ENCODE measurements around the gene ABCA7. TPM values are rescaled to one million over a fixed set of nuclear protein-coding genes. Genes with fewer than 3 reads are reported as not detected.
"Not testable (repeated sequence)": the region's sequence is repeated elsewhere in the genome, so short reads cannot be mapped to it uniquely, and the experiment has no call there.

ABCA7 gene
- total and polyA plus RNA-seq, 4 donors = 3.0 to 60.9 (median 4.8) TPM

DNA sequence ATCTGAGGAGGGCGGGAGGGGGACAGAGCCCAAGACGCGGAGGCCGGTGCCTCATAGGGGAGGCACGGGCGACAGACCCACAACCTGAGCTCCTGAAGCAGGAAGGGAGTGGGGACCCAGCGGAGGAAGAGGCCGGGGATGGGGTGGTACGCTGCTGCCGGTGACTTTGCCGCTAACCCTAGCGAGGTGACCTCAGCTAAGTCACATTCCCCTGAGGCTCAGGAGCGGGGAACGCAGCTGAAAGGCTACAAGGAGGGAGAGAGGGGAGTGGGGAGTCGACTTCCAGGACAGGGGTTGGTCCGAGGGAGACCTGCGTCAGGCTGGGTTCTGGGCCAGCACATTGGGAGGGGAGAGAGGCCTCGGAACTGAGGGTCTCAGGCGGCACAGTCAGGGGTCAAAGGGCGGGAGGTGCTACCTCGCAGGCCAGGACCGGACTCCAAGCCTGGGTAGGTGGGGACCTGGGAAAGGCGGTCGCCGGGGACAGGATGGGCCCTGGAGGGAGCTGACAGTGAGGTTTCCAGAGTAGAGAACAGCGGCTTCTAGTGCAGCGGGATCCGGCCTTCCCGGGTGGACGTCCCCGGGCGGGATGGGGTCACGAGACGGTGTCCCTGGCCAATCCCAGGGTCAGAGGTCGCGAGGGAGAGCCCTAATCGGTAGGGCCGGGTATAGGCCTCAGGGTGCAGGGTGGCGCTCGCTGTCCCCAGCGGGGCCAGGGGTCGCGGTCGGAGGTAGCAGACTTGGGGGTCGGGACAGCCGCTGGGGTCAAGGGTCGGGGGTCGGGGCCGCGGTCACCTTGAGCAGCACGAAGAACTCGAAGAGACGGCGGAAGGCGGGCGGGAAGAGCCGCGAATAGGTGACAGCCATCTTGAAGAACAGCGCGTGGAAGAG lies 19.7 kb upstream of the ABCA7 start:
- WGBS = 1% methylated on average over 60 of the region's 60 CpGs
- TF ChIP-seq FOXA2 (IDR thresholded peaks at IDR 0.05) (no peak), HNF4A (conservative IDR thresholded peaks at IDR 0.05) (peak in 1 of 2 donors; percentile 11), EGR1 (IDR thresholded peaks at IDR 0.05; ENCODE audit: low read depth in 2 of 2) (no peak), NR2F2 (IDR thresholded peaks at IDR 0.05) (peak; percentile 60), YY1 (IDR thresholded peaks at IDR 0.05) (no peak), GABPA (IDR thresholded peaks at IDR 0.05 in 1 of 2, conservative IDR thresholded peaks at IDR 0.05 in 1 of 2) (no peak), RXRA (IDR thresholded peaks at IDR 0.05) (peak in 1 of 2 donors; percentile 50), FOXA1 (IDR thresholded peaks at IDR 0.05) (no peak)
- TF ChIP-seq, protein P1, sequence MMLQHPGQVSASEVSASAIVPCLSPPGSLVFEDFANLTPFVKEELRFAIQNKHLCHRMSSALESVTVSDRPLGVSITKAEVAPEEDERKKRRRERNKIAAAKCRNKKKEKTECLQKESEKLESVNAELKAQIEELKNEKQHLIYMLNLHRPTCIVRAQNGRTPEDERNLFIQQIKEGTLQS (IDR thresholded peaks at IDR 0.05) = no peak
- H3K9me3 ChIP-seq (ENCODE audit: control insufficient read depth in 4 of 4, low read length in 3 of 4) = no peaks in the 10 kb centered on the region
- H3K4me1 ChIP-seq (ENCODE audit: control insufficient read depth in 4 of 4, insufficient read depth in 4 of 4, low read length in 3 of 4) = peaks cover 30 to 49% (median 39%) of the 10 kb centered on the region in 4 donors
- DNase-seq (ENCODE audit: low spot score) = peak; percentile 49
- H3K9ac ChIP-seq (ENCODE audit: low read depth in 1 of 2, low read length in 2 of 2) = peak overlapping the region; percentile 69 to 90
- peak overlapping the region; percentile 78 to 97 (median 89) for H3K4me3 ChIP-seq (ENCODE audit: low read depth in 1 of 3, low read length in 3 of 3)
- H3K36me3 ChIP-seq (ENCODE audit: control insufficient read depth in 4 of 4, insufficient read depth in 3 of 4, low read depth in 1 of 4, low read length in 3 of 4) = no peaks in the 10 kb centered on the region
- peak overlapping the region; percentile 90 to 92 for H3K27ac ChIP-seq (ENCODE audit: low read depth in 1 of 2, low read length in 2 of 2)
- no peaks in the 10 kb centered on the region for H3K27me3 ChIP-seq (ENCODE audit: control insufficient read depth in 4 of 4, insufficient read depth in 4 of 4, low read length in 3 of 4)

DNA sequence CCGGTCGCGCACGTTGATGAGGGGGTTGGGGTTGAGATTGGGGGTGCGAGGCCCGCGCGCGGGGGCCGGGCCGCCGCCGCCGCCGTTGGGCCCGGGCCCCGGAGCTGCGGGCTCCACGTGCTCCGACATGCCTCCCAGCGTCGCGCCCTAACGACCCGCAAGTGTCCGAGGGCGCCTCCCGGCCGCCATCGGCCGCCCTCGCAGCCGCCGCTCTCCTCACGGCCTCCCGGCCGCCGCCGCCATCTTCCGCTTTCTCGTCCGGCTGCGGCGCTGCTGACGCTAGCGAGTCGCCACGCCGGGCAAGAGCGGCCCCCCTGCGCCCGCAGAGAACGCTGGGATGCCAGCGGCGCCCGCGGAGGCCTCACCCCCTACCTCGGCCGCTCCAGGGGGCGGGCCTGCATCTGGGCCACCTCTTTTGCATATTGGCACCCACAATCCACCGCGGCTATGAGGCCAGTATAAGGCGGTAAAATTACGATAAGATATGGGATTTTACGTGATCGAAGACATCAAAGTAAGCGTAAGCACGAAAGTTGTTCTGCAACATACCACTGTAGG lies 19.0 kb upstream of the ABCA7 start, which contains the start of gene TMEM259:
TMEM259 (minus strand) TSS at position 256 of the 558 bp plus-strand sequence; CDS start at position 129, 127 bp downstream.
- Histone ChIP-seq H3K4me3 (ENCODE audit: low read depth in 1 of 3, low read length in 3 of 3) (peak within 1 kb of the TSS; percentile 78 to 97 (median 89)), H3K4me1 (ENCODE audit: control insufficient read depth in 4 of 4, insufficient read depth in 4 of 4, low read length in 3 of 4) (peaks cover 28 to 44% (median 39%) of the 10 kb centered on the region in 4 donors), H3K27ac (ENCODE audit: low read depth in 1 of 2, low read length in 2 of 2) (peak within 1 kb of the TSS; percentile 90 to 92), H3K36me3 (ENCODE audit: control insufficient read depth in 4 of 4, insufficient read depth in 3 of 4, low read depth in 1 of 4, low read length in 3 of 4) (no peaks in the 10 kb centered on the region), H3K9me3 (ENCODE audit: control insufficient read depth in 4 of 4, low read length in 3 of 4) (no peaks in the 10 kb centered on the region), H3K9ac (ENCODE audit: low read depth in 1 of 2, low read length in 2 of 2) (peak within 1 kb of the TSS; percentile 86 to 90), H3K27me3 (ENCODE audit: control insufficient read depth in 4 of 4, insufficient read depth in 4 of 4, low read length in 3 of 4) (no peaks in the 10 kb centered on the region)
- peak; percentile 96 for DNase-seq (ENCODE audit: low spot score)
- TF ChIP-seq YY1 (IDR thresholded peaks at IDR 0.05) = peak; percentile 58
- TF ChIP-seq, protein P2, sequence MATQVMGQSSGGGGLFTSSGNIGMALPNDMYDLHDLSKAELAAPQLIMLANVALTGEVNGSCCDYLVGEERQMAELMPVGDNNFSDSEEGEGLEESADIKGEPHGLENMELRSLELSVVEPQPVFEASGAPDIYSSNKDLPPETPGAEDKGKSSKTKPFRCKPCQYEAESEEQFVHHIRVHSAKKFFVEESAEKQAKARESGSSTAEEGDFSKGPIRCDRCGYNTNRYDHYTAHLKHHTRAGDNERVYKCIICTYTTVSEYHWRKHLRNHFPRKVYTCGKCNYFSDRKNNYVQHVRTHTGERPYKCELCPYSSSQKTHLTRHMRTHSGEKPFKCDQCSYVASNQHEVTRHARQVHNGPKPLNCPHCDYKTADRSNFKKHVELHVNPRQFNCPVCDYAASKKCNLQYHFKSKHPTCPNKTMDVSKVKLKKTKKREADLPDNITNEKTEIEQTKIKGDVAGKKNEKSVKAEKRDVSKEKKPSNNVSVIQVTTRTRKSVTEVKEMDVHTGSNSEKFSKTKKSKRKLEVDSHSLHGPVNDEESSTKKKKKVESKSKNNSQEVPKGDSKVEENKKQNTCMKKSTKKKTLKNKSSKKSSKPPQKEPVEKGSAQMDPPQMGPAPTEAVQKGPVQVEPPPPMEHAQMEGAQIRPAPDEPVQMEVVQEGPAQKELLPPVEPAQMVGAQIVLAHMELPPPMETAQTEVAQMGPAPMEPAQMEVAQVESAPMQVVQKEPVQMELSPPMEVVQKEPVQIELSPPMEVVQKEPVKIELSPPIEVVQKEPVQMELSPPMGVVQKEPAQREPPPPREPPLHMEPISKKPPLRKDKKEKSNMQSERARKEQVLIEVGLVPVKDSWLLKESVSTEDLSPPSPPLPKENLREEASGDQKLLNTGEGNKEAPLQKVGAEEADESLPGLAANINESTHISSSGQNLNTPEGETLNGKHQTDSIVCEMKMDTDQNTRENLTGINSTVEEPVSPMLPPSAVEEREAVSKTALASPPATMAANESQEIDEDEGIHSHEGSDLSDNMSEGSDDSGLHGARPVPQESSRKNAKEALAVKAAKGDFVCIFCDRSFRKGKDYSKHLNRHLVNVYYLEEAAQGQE (IDR thresholded peaks at IDR 0.05) = peak; percentile 24
- peak in 1 of 2 donors; percentile 20 for TF ChIP-seq RAD21 (IDR thresholded peaks at IDR 0.05)
- TF ChIP-seq GABPA (IDR thresholded peaks at IDR 0.05 in 1 of 2, conservative IDR thresholded peaks at IDR 0.05 in 1 of 2) = no peak
- under 1% methylated on average over 68 of the region's 68 CpGs for WGBS

DNA sequence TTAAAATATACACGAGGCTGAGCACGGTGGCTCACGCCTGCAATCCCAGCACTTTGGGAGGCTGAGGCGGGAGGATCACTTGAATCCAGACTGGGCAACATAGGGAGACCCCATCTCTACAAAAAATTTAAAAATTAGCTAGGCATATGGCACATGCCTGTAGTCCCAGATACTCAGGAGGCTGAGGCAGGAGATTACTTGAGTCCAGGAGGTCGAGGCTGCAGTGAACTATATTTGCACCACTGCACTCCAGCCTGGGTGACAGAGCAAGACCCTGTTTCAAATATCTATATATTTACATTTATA lies 16.1 kb upstream of the ABCA7 start:
- 83% methylated on average over 5 of the region's 5 CpGs for WGBS
- H3K36me3 ChIP-seq (ENCODE audit: control insufficient read depth in 4 of 4, insufficient read depth in 3 of 4, low read depth in 1 of 4, low read length in 3 of 4); DNase-seq (ENCODE audit: low spot score); H3K27me3 ChIP-seq (ENCODE audit: control insufficient read depth in 4 of 4, insufficient read depth in 4 of 4, low read length in 3 of 4); H3K9me3 ChIP-seq (ENCODE audit: control insufficient read depth in 4 of 4, low read length in 3 of 4); H3K27ac ChIP-seq (ENCODE audit: low read depth in 1 of 2, low read length in 2 of 2); H3K4me3 ChIP-seq (ENCODE audit: low read depth in 1 of 3, low read length in 3 of 3); H3K9ac ChIP-seq (ENCODE audit: low read depth in 1 of 2, low read length in 2 of 2): not testable (repeated sequence)
- H3K4me1 ChIP-seq (ENCODE audit: control insufficient read depth in 4 of 4, insufficient read depth in 4 of 4, low read length in 3 of 4) = peaks cover 14 to 27% (median 18%) of the 10 kb centered on the region in 4 donors

DNA sequence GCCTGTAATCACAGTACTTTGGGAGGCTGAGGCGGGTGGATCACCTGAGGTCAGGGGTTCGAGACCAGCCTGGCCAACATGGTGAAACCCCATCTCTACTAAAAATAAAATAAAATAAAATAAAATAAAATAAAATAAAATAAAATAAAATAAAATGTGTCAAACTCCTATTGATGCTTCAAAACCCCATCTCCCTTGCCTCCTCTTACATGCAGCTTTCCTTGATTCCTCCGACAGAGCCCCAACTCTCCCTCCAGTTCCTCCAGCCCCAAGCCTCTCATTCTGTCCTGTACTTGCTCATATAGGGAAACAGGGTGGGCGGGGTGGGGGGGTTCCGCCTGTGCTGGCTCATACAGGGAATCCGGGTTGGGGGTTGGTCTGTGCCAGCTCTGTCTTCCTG lies 14.8 kb upstream of the ABCA7 start:
- peaks cover 5 to 18% (median 7%) of the 10 kb centered on the region in 4 donors for H3K4me1 ChIP-seq (ENCODE audit: control insufficient read depth in 4 of 4, insufficient read depth in 4 of 4, low read length in 3 of 4)
- DNase-seq (ENCODE audit: low spot score); H3K9me3 ChIP-seq (ENCODE audit: control insufficient read depth in 4 of 4, low read length in 3 of 4); H3K4me3 ChIP-seq (ENCODE audit: low read depth in 1 of 3, low read length in 3 of 3); H3K36me3 ChIP-seq (ENCODE audit: control insufficient read depth in 4 of 4, insufficient read depth in 3 of 4, low read depth in 1 of 4, low read length in 3 of 4); H3K27me3 ChIP-seq (ENCODE audit: control insufficient read depth in 4 of 4, insufficient read depth in 4 of 4, low read length in 3 of 4); H3K9ac ChIP-seq (ENCODE audit: low read depth in 1 of 2, low read length in 2 of 2); H3K27ac ChIP-seq (ENCODE audit: low read depth in 1 of 2, low read length in 2 of 2): not testable (repeated sequence)
- 89% methylated on average over 6 of the region's 6 CpGs for WGBS
